ENCODE data around the gene GPATCH8.

- TF ChIP-seq CTCF (IDR thresholded peaks at IDR 0.05) (peak; percentile 27 to 66 (median 42)), POLR2A (IDR thresholded peaks at IDR 0.05) (no peak)
These were observed 19.9 kb upstream of the GPATCH8 start for GRCh38 chr17:44522883-44523671.

All from body of pancreas (tissue), 4 donors.